HL-60/S4 treated with phorbol 12-myristate 13-acetate at 8.2 ng/mL for 4 days and 3 days (cell line): ENCODE results near the gene CSAG1.
"Not testable (repeated sequence)": the region's sequence is repeated elsewhere in the genome, so short reads cannot be mapped to it uniquely, and the experiment has no call there.

Experiments
- in situ Hi-C: fragments of 300-500 bp; cut with MboI; formaldehyde crosslinking; loops from 2 replicates; pipeline ENCODE4 v1.15.0; 2022; ENCODE audit warnings: low sequenced_read_pairs

The CSAG1 gene

DNA sequence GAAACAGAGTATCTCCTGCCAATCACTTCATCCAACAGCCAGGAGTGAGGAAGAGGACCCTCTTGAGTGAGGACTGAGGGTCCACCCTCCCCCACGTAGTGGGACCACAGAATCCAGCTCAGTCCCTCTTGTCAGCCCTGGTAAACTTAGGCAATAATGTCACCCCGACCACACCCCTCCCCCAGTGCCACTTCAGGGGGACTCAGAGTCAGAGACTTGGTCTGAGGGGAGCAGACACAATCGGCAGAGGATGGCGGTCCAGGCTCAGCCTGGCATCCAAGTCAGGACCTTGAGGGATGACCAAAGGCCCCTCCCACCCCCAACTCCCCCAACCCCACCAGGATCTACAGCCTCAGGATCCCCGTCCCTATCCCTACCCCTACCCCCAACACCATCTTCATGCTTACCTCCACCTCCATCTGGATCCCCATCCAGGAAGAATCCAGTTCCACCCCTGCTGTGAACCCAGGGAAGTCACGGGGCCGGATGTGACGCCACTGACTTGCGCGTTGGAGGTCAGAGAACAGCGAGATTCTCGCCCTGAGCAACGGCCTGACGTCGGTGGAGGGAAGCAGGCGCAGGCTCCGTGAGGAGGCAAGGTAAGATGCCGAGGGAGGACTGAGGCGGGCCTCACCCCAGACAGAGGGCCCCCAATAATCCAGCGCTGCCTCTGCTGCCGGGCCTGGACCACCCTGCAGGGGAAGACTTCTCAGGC, at the start of gene CSAG1, which contains the start of gene MAGEA12:
CSAG1 (minus strand) TSS at position 461 of the 715 bp plus-strand sequence. CDS start 1,261 bp downstream, outside the sequence.
MAGEA12 (plus strand) TSS at position 497 of the 715 bp plus-strand sequence. CDS start 2,405 bp downstream, outside the sequence.
- in situ Hi-C loops, result no loop called here

DNA sequence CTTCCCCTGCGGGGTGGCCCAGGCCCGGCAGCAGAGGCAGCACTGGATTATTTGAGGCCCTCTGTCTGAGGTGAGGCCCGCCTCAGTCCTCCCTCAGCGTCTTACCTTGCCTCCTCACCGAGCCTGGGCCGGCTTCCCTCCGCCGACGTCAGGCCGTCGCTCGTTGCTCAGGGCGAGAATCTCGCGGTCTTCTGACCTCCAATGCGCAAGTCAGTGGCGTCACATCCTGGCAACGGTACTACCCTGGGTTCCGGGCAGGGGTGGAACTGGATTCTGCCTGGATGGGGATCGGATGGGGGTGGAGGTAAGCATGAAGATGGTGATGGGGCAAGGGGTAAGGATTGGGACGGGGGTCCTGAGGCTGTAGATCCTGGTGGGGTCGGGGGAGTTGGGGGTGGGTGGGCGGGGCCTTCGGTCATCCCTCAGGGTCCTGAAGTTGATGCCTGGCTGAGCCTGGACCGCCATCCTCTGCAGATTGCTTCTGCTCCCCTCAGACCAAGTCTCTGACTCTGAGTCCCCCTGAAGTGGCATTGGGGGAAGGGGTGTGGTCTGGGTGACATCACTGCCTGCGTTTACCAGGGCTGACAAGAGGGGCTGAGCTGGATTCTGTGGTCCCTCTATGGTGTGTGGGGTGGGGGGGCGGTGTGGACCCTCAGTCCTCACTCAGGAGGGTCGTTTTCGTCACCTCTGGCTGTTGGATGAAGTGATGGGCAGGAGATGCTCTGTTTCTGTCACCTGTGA, 36.2 kb upstream of the CSAG1 start, which contains the start of gene MAGEA6:
MAGEA6 (minus strand) TSS at position 141 of the 741 bp plus-strand sequence. CDS start 2,039 bp downstream, outside the sequence.
- in situ Hi-C loops, result not testable (repeated sequence)

DNA sequence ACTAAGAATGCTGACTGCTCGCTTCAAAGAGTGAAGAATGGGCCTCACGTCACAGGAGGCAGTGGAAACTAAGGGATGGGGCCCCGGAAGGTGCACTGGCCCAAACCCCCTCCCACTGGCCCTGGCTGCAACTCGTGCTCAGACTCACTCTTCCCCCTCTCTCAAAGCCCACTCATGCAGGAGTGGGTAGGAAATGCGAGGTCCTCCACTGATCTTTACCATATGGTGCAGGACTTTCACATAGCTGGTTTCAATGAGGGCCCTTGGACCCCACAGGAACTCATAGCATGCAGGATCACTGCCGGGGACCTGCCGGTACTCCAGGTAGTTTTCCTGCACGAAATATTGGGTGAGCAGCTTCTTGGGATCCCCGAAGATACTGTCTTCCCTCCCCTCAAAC, 33.0 kb upstream of the CSAG1 start:
- in situ Hi-C loops, result not testable (repeated sequence)

- in situ Hi-C loops, result not testable (repeated sequence)
Measured at GRCh38 chrX:152761582-152761981, 28.1 kb upstream of the CSAG1 start.

GRCh38 chrX:152759544-152759943, 26.0 kb upstream of the CSAG1 start:
- in situ Hi-C loops, result not testable (repeated sequence)

GRCh38 chrX:152758918-152759317, 25.4 kb upstream of the CSAG1 start, which contains the start of gene CSAG3:
CSAG3 (plus strand) TSS chrX:152759218.
- in situ Hi-C loops, result not testable (repeated sequence)

DNA sequence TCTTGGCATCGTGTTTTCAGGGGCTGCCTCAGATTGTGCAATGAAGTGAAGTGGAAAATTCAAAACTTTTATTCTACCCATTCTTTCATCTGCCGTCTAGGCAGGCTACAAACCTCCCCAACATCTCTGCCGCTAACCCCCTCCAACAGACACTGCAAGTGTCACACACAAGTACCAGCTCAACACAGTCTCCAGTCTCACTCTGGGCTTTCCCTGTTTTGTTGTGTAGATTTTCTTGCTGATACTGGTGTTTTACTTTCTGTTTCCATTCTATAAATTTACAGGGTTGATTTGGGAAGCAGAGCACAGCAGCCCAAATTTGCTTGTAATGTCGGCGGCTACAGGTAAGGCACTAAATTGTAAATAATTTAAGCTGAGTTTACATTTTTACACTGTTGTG, 21.4 kb upstream of the CSAG1 start:
- in situ Hi-C loops, result not testable (repeated sequence)

- in situ Hi-C loops, result not testable (repeated sequence)
Measured at GRCh38 chrX:152753686-152754650, 20.4 kb upstream of the CSAG1 start, which contains the start of gene MAGEA2. MAGEA2 (minus strand) TSS chrX:152753842; CDS start chrX:152751363, 2,479 bp downstream.

- in situ Hi-C loops, result no loop called here
Measured at GRCh38 chrX:152738560-152738959, 5.0 kb upstream of the CSAG1 start.

DNA sequence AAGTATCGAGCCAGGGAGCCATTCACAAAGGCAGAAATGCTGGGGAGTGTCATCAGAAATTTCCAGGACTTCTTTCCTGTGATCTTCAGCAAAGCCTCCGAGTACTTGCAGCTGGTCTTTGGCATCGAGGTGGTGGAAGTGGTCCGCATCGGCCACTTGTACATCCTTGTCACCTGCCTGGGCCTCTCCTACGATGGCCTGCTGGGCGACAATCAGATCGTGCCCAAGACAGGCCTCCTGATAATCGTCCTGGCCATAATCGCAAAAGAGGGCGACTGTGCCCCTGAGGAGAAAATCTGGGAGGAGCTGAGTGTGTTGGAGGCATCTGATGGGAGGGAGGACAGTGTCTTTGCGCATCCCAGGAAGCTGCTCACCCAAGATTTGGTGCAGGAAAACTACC, 3.0 kb upstream of the CSAG1 start:
- in situ Hi-C loops, result not testable (repeated sequence)

GRCh38 chrX:152735860-152736511, 2.5 kb upstream of the CSAG1 start:
- in situ Hi-C loops, result no loop called here

DNA sequence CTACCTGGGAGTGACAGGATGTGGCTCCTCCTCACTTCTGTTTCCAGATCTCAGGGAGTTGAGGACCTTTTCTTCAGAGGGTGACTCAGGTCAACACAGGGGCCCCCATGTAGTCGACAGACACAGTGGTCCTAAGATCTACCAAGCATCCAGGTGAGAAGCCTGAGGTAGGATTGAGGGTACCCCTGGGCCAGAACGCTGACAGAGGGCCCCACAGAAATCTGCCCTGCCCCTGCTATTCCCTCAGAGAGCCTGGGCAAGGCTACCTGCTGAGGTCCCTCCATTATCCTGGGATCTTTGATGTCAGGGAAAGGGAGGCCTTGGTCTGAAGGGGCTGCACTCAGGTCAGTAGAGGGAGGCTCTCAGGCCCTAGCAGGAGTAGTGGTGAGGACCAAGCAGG, 1.6 kb upstream of the CSAG1 start:
- in situ Hi-C loops, result no loop called here

DNA sequence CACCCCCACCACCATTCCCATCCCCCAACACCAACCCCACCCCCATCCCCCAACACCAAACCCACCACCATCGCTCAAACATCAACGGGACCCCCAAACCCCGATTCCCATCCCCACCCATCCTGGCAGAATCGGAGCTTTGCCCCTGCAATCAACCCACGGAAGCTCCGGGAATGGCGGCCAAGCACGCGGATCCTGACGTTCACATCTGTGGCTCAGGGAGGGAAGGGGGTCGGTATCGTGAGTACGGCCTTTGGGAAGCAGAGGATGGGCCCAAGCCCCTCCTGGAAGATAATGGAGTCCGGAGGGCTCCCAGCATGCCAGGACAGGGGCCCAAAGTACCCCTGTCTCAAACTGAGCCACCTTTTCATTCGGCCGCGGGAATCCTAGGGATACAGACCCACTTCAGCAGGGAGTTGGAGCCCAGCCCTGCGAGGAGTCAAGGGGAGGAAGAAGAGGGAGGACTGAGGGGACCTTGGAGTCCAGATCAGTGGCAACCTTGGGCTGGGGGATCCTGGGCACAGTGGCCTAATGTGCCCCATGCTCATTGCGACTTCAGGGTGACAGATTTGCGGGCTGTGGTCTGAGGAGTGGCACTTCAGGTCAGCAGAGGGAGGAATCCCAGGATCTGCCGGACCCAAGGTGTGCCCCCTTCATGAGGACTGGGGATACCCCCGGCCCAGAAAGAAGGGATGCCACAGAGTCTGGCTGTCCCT, 780 bp upstream of the CSAG1 start:
- in situ Hi-C loops, result not testable (repeated sequence)

DNA sequence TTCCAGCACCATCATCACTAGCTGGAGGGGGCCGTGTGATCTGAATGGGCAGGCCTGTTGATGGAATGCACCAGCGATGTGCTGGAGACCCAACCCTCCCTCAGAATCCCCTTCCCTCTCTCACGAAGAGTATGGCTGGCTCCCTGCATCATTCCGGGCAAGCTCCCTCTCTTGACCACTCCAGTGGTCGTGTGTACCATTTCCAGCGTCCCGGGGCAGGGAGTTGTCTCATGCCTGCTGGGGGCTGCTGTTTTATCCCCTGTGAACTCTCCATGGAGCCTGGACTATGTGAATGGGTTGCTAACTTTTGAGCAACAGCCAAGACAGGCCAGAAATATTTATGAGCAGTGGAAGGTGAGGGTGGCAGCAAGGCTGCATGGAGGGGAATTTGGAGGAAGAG, 8.1 kb downstream of the CSAG1 start:
- in situ Hi-C loops, result no loop called here

- in situ Hi-C loops, result not testable (repeated sequence)
Measured at GRCh38 chrX:152713815-152714787, 19.4 kb downstream of the CSAG1 start, which contains the start of gene MAGEA2B. MAGEA2B (plus strand) TSS chrX:152714628; CDS start chrX:152717107, 2,479 bp downstream.

GRCh38 chrX:152713195-152713594, 20.3 kb downstream of the CSAG1 start:
- in situ Hi-C loops, result not testable (repeated sequence)

DNA sequence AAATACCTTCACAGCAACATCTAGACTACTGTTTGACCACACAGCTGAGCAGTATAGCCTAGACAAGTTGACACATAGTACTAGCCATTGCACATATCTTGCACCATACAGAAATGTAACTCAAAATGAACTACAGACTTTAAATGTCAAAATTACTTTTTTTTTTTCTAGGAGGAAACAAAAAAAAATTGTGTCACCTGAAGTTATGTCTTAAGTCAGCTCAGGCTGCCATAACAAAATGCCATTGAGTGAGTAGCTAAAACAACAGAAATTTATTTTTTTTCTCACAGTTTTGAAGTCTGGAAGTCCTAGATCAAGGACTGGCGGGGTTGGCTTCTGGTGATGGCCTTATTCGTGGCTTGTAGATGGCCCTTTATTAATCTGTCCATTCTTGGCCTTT, 24.3 kb downstream of the CSAG1 start, which contains the start of gene CSAG2:
CSAG2 (minus strand) TSS at position 101 of the 400 bp plus-strand sequence. CDS start 161 bp downstream, outside the sequence.
- in situ Hi-C loops, result not testable (repeated sequence)

DNA sequence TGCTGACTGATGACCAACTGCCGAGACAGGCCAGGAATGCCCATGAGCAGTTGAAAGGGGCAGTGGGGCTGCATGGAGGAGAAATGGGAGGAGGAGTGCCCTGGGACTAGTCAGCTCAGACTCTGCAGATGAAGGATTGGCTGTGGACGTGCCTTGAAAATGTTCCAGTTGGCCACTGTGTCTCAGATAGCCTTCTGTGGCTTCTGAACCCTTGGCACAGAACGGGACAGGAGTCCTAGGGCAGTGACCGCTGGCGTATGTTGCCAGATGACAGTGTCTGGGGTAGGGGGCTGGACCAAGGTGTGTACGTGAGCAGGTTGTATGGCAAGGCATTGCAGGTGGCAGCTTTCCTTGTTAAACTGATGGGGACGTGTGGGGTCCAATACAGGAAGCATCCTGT, 27.0 kb downstream of the CSAG1 start:
- in situ Hi-C loops, result not testable (repeated sequence)
